GM10266 (cell line): ENCODE data around the gene GIMAP2.

ENCODE experiments used
- DNase-seq: peaks from one replicate; pipeline ENCODE4 v3.0.0; 2012; ENCODE audit errors: extremely low spot score
- CTCF ChIP-seq: IDR thresholded peaks from 2 replicates; pipeline ENCODE4 v1.5.1; 2012; ENCODE audit warnings: mild to moderate bottlenecking, low read depth; ENCODE audit not compliant: control insufficient read depth, insufficient read depth; ENCODE audit errors: missing control alignments

The GIMAP2 gene

GRCh38 chr7:150685219-150686029 lies at the start of gene GIMAP2:
Gene GIMAP2, plus strand, starts transcription at chr7:150685706. Its CDS starts 1,354 bp downstream, at chr7:150687060.
- TF ChIP-seq CTCF, result peak; percentile 11
- DNase-seq, result peak; percentile 50

GRCh38 chr7:150641854-150642253 lies 43.7 kb upstream of the GIMAP2 start:
- TF ChIP-seq CTCF, result no peak

DNA sequence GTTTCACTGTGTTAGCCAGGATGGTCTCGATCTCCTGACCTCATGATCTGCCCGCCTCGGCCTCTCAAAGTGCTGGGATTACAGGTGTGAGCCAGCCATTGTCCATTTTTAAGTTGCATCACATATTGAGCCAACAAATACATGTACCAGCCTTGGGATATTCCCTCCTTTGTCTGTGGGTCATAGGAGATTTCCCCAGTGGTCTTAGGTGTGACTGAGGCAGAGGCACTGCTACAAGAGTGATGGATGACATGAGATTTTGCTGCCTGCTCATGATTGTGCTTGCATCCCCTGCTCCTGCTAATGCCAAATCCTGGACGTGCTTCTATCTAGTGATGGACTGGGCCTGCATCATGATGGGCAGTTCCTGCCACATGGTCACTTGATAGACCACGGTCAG lies 42.6 kb upstream of the GIMAP2 start:
- TF ChIP-seq CTCF, result no peak
- DNase-seq, result no peak

More at GRCh38 chr7:150641854-150642253, 43.7 kb upstream of the GIMAP2 start:
- DNase-seq, result no peak

GRCh38 chr7:150645259-150646020 lies 40.1 kb upstream of the GIMAP2 start:
- TF ChIP-seq CTCF, result no peak
- DNase-seq, result no peak

- TF ChIP-seq CTCF, result no peak
- no peak for DNase-seq
Observed at GRCh38 chr7:150648353-150649079, 37.0 kb upstream of the GIMAP2 start.

DNA sequence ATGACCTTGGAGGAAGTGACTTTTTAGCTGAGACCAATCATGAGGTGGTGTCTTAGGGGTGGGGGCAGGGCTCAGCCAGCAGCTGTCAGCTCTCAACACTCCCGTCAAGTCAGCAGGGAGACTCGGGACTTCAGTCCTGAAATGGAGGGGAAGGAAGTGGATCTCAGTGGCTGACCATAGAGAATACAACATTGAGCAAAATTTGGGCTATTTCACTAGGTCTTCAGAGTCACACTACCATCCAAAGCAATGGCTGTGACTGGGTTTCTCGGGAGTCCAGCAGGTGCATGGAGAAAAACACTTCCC lies 36.5 kb upstream of the GIMAP2 start:
- no peak for TF ChIP-seq CTCF
- DNase-seq, result no peak
